Measurements from ENCODE around the gene PITX2. TPM values are rescaled to one million over a fixed set of nuclear protein-coding genes. Genes with fewer than 3 reads are reported as not detected.

Gene PITX2
- total and polyA plus RNA-seq, 2 of the 13 experiments (the other 11 are each of a cell fraction or from before 2014, with no cell fraction given) = not detected

- intact Hi-C loops (cut with micrococcal nuclease; ENCODE audit: unreplicated experiment) = no loop called here
- in situ Hi-C loops (cut with HindIII; ENCODE audit: extremely low pct_ligation_motif_present, low pct_unique_long_range_greater_than_20kb) = no loop called here
- TF ChIP-seq RNF219 (CRISPR knock-in tag; IDR thresholded peaks at IDR 0.05) (no peak), KIAA2018 (CRISPR knock-in tag; IDR thresholded peaks at IDR 0.05; ENCODE audit: borderline replicate concordance) (no peak), RCOR2 (CRISPR knock-in tag; IDR thresholded peaks at IDR 0.05) (no peak)
- no peak overlapping the region for H3K4me2 ChIP-seq (ENCODE audit: low read depth, low read length)
- no peak for ATAC-seq
- BruUV-seq (replicated peaks) = no TSS peak
- no peak overlapping the region for H3K27ac ChIP-seq (ENCODE audit: extremely low read length, insufficient read depth, low read length)
- no peak for DNase-seq (ENCODE audit: low spot score)
- no peak for FAIRE-seq
- H3K79me2 ChIP-seq (ENCODE audit: insufficient read depth, low read length) = no peaks in the 10 kb centered on the region
- H3K36me3 ChIP-seq (replicated peaks in 1 of 2; ENCODE audit: control insufficient read depth in 1 of 2, insufficient read depth in 2 of 2, low read length in 2 of 2) = no peaks in the 10 kb centered on the region
- H2AFZ ChIP-seq (ENCODE audit: low read length) = no peak overlapping the region
- ChIA-PET CTCF (ENCODE audit: low intra/inter-chr PET ratio, low total read pairs) (no interaction called here), POLR2A (no interaction called here)
- H3K9me3 ChIP-seq (ENCODE audit: low read length) = no peaks in the 10 kb centered on the region
- H4K20me1 ChIP-seq (ENCODE audit: insufficient read depth, low read length) = no peaks in the 10 kb centered on the region
- WGBS (ENCODE audit: low lambda C conversion rate) = 0% methylated on average over 3 of the region's 3 CpGs
- no peak overlapping the region for H3K9ac ChIP-seq (ENCODE audit: insufficient read depth, low read depth, low read length)
- H3K4me1 ChIP-seq (ENCODE audit: insufficient read depth, low read length) = no peaks in the 10 kb centered on the region
- H3K27me3 ChIP-seq (ENCODE audit: control insufficient read depth in 1 of 2, insufficient read depth in 2 of 2, low read length in 2 of 2) = peaks cover 0 to 53% of the 10 kb centered on the region in 2 experiments
- H3K4me3 ChIP-seq (replicated peaks in 1 of 3; ENCODE audit: insufficient read depth in 1 of 3, low read depth in 2 of 3, low read length in 3 of 3) = no peak overlapping the region
Observed at GRCh38 chr4:110624398-110624780, 1.5 kb upstream of the PITX2 start.
